NT2/D1 (cell line): ENCODE data around the gene ALPI.
A peak's percentile ranks its signal among the peaks of the same experiment; 100 is the strongest.

Experiments used
- DNase-seq: peaks from one replicate; pipeline ENCODE4 v3.0.0-alpha.2; 2011; ENCODE audit warnings: low read depth, low spot score
- H3K27me3 ChIP-seq: 2 replicates; pipeline ENCODE4 v1.6.0; 2011; ENCODE audit warnings: mild to moderate bottlenecking; ENCODE audit not compliant: insufficient read length, insufficient read depth
- H3K36me3 ChIP-seq: 2 replicates; pipeline ENCODE4 v1.6.1; 2011; ENCODE audit warnings: mild to moderate bottlenecking, low read length, mixed read lengths; ENCODE audit not compliant: insufficient read depth, insufficient read length
- H3K4me1 ChIP-seq: 2 replicates; pipeline ENCODE4 v1.5.1; 2011; ENCODE audit not compliant: insufficient read depth, insufficient read length
- H3K4me3 ChIP-seq: 2 replicates; pipeline ENCODE4 v1.5.1; 2011; ENCODE audit warnings: low read depth; ENCODE audit not compliant: insufficient read length
- H3K9ac ChIP-seq: 2 replicates; pipeline ENCODE4 v1.6.0; 2011; ENCODE audit warnings: low read depth; ENCODE audit not compliant: insufficient read length
- H3K9me3 ChIP-seq: 2 replicates; pipeline ENCODE4 v1.5.1; 2011; ENCODE audit warnings: mild to moderate bottlenecking, low read length; ENCODE audit not compliant: insufficient read depth
- SUZ12 ChIP-seq: IDR thresholded peaks from 2 replicates; pipeline ENCODE4 v1.6.1; 2011; ENCODE audit not compliant: insufficient read length, insufficient read depth; ENCODE audit errors: extremely low read depth
- YY1 ChIP-seq: IDR thresholded peaks from 2 replicates; pipeline ENCODE4 v1.6.1; 2011; ENCODE audit not compliant: insufficient read length, insufficient read depth
- ZNF274 ChIP-seq: IDR thresholded peaks from 2 replicates; pipeline ENCODE4 v1.6.1; 2011; ENCODE audit warnings: mild to moderate bottlenecking, low read depth, low read length

ALPI gene

DNA sequence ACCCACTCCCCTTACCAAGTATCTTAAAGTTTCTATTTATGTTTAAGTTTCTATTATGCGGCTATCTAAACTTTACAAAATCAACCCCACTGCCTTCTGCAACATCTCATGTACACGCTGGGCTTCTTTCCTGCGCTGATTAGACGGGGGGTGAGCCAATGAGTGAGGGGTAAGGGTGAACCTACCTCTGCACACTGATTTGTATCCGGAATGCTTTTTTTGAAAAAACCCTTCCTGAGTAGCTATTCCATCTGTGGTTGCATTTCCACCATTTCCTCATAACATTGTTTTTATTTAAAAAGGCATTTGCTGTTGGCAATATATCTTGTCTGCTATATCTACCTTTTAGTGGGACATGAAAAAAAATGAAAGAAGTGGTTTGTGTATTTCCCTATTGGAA, 43.0 kb upstream of the ALPI start:
- Histone ChIP-seq H3K9me3 (no peaks in the 10 kb centered on the region), H3K36me3 (peaks cover 9% of the 10 kb centered on the region), H3K9ac (no peak overlapping the region), H3K4me1 (peaks cover 11% of the 10 kb centered on the region), H3K27me3 (no peaks in the 10 kb centered on the region), H3K4me3 (no peak overlapping the region)
- TF ChIP-seq ZNF274 (no peak), SUZ12 (no peak), YY1 (no peak)
- DNase-seq, result no peak

DNA sequence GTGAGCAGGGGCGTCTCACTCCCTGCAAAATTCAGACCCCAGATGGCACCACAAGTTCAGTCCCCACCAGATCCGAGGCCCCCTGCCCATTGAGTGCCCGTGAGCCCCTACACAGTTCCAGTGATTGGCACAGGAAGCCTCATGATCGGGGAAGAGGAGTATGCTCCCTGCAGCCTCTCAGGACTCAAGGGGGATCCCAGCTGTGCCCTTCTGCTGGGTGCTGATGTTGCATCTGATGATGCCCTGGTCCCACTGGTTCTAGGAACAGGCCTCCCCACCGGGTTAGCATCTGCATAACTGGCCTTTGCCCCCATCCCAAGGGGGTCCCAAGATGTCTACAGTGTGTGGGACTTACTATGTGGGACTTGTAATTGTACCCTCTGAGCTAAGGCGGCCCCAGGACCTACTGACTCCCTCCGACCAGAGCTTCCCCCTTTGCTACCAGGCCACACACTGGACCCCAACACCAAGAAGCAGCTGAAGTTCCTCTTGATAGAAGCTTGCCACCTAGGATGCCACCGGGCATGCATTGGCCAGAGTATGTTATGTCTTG, 40.7 kb upstream of the ALPI start:
- Histone ChIP-seq H3K9me3 (no peaks in the 10 kb centered on the region), H3K4me1 (peaks cover 29% of the 10 kb centered on the region), H3K9ac (no peak overlapping the region), H3K27me3 (peaks cover 16% of the 10 kb centered on the region), H3K36me3 (peaks cover 12% of the 10 kb centered on the region), H3K4me3 (no peak overlapping the region)
- TF ChIP-seq YY1 (no peak), ZNF274 (no peak), SUZ12 (no peak)
- DNase-seq, result no peak

DNA sequence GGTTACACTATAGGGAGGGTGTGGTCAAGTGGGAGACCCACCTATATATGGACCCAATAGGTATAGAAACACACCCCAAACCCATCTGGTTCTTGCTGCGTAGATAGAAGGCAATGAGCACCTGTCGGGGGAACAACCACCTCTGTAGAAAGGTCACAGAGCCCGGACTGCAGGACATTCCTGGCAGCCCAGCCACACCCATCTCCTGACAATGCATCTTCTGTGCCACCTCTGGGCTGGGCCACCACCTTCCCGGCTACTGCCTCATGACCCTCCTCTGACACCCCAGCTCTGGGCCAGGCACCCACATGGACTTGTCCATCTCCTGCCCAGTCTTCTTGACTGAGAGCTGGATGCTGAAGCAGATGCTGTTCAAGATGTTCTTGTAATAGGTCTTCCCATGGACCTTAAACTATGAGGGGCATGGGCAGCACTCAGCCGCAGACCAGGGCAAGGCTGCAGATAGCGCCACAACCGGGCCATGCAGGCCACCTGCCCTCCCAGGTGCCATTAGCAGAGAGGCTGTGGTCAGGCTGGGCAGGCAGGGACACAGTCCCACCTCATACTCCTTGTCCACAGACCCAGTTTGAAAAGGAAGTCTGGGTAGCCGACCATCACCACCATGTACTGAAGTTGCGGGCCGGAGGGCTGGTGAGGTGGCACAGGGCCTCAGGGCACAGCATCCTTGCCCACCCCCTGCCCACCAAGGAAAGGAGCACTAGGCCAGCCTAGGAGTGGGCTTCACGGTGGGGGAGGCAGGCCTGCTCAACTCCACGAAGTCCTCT, 40.0 kb upstream of the ALPI start:
- Histone ChIP-seq H3K27me3 (peaks cover 24% of the 10 kb centered on the region), H3K9ac (no peak overlapping the region), H3K4me1 (peaks cover 24% of the 10 kb centered on the region), H3K9me3 (no peaks in the 10 kb centered on the region), H3K4me3 (no peak overlapping the region), H3K36me3 (peaks cover 12% of the 10 kb centered on the region)
- DNase-seq, result no peak
- TF ChIP-seq YY1 (no peak), ZNF274 (no peak)

DNA sequence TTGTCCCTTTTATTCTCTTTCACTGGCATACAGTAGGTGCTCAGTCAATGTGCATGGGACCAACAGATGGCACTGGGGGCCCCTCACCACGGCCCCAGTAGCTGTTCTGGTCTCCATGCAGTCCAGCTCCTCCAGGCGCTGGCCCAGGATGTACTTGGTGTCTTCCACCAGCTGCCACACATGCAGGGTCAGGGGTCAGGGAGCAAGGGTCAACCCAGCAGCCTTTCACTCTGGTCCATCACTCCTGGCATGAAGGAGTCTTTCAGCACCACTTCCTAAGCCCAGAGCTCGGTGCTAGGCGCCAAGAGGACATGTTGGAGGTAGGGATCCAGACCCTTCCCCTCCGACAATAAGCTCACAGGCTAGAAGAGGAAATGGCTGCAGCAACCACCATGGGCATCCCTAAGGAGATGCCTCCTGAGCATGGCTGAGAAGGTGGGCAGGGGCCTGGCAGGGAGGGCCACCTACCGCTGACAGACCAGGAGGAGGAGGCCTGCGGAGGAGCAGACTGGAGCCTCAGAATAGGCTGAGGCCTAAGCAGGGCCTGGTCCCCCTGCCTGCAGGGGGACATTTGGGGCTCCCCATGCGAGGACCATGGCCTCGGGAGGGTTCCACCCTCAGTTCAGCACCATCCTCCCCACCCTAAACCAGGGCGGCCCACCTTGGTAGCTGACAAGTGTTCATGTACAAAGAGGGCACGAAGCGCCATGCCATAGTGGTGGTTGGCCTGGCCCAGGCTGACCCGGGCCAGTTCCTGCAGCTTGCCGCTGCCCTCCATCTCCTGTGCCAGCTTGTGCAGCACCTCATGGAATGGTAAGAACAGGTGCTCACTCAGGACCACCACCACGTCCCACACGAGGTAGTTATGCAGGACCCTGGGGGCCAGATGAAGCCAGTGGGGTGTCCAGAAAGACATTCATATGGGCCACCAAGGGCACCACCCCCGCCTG, 39.2 kb upstream of the ALPI start:
- Histone ChIP-seq H3K4me1 (peaks cover 27% of the 10 kb centered on the region), H3K9ac (no peak overlapping the region), H3K36me3 (peaks cover 12% of the 10 kb centered on the region), H3K4me3 (no peak overlapping the region), H3K9me3 (no peaks in the 10 kb centered on the region), H3K27me3 (peaks cover 31% of the 10 kb centered on the region)
- no peak for DNase-seq
- TF ChIP-seq SUZ12 (no peak), YY1 (no peak)

DNA sequence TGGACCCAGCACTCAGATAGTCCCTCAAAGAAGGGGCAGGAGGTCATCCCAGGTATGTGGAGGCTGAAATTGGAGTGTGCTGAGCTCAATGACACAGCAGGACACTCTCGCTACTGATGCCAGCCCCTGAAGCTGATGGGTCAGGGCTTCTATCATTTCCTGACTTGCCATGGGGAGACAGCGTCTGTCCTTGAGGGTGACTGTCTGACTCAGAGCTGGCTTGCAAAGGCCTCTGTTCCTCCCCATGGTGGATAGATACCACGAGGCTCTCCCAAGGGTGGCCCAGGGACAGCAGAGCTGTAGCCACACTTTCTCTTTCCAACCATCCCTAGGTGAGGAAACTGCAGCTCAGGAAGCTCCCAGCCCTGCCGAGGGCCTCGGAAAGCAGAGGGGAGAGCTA, 38.5 kb upstream of the ALPI start:
- Histone ChIP-seq H3K9me3 (no peaks in the 10 kb centered on the region), H3K4me3 (no peak overlapping the region), H3K4me1 (peaks cover 32% of the 10 kb centered on the region), H3K9ac (no peak overlapping the region), H3K27me3 (peaks cover 31% of the 10 kb centered on the region), H3K36me3 (peaks cover 12% of the 10 kb centered on the region)
- no peak for DNase-seq
- no peak for TF ChIP-seq YY1
- no peak for TF ChIP-seq SUZ12
- TF ChIP-seq ZNF274, result no peak

DNA sequence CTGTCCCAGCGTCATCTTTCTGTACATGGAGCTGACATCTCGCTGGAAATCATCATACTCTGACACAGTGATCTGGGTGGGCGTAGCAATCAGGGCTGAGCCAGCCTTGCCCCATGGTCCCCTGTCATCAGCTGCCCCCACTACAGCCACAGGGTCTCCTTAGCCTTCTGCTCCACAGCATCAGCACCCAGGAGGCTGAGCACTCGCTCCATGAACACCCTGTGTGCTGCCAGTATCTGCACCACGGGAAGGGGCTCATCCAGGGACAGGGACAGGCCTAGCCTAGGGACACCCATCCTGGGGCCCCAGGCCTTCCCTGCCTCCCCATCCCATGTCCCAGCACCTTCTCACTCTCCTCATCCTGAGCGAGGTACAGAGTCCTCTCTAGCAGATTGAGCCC, 37.9 kb upstream of the ALPI start:
- peak overlapping the region; percentile 6 for H3K9ac ChIP-seq
- no peak for DNase-seq
- peak overlapping the region; percentile 93 for H3K4me3 ChIP-seq
- no peak for TF ChIP-seq YY1
- no peak for TF ChIP-seq SUZ12
- no peak for TF ChIP-seq ZNF274
- peaks cover 31% of the 10 kb centered on the region for H3K27me3 ChIP-seq
- H3K36me3 ChIP-seq, result peaks cover 12% of the 10 kb centered on the region
- peaks cover 34% of the 10 kb centered on the region for H3K4me1 ChIP-seq
- H3K9me3 ChIP-seq, result no peaks in the 10 kb centered on the region
